ENCODE data around the gene CGNL1.

CGNL1 gene

GRCh38 chr15:57586661-57587424, 210.5 kb downstream of the CGNL1 start:
- no peak overlapping the region for H3K4me3 ChIP-seq (ENCODE audit: low read depth, low read length)
- DNase-seq (ENCODE audit: low read depth) = no peak
- TF ChIP-seq, protein P1, sequence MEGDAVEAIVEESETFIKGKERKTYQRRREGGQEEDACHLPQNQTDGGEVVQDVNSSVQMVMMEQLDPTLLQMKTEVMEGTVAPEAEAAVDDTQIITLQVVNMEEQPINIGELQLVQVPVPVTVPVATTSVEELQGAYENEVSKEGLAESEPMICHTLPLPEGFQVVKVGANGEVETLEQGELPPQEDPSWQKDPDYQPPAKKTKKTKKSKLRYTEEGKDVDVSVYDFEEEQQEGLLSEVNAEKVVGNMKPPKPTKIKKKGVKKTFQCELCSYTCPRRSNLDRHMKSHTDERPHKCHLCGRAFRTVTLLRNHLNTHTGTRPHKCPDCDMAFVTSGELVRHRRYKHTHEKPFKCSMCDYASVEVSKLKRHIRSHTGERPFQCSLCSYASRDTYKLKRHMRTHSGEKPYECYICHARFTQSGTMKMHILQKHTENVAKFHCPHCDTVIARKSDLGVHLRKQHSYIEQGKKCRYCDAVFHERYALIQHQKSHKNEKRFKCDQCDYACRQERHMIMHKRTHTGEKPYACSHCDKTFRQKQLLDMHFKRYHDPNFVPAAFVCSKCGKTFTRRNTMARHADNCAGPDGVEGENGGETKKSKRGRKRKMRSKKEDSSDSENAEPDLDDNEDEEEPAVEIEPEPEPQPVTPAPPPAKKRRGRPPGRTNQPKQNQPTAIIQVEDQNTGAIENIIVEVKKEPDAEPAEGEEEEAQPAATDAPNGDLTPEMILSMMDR (IDR thresholded peaks at IDR 0.05; ENCODE audit: control insufficient read depth, extremely low read depth, insufficient read depth) = no peak

DNA sequence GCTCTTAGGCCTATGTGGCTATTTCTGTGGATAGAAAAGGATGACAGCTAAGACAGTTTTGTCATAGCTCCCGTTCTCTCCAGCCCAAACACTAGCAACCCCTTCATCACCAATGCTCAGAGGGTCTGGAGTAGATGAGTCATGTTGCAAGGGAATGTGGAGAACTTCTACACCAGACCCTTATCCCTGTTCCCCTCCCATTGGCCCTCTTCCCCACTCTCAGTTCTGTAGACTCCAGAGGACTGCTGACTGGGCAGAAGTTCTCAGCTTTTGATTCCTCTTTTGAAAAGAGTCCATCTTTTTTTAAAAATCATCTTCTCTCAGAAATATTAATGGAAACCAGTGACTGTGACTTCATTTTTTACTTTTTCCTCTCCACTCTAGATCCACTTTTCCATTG, 213.0 kb downstream of the CGNL1 start:
- DNase-seq (ENCODE audit: low read depth) = no peak
- TF ChIP-seq, protein P1 (IDR thresholded peaks at IDR 0.05; ENCODE audit: control insufficient read depth, extremely low read depth, insufficient read depth) = no peak
- H3K4me3 ChIP-seq (ENCODE audit: low read depth, low read length) = no peak overlapping the region

- no peak for DNase-seq (ENCODE audit: low read depth)
- H3K4me3 ChIP-seq (ENCODE audit: low read depth, low read length) = no peak overlapping the region
- TF ChIP-seq, protein P1 (IDR thresholded peaks at IDR 0.05; ENCODE audit: control insufficient read depth, extremely low read depth, insufficient read depth) = no peak
Observed at GRCh38 chr15:57589754-57590153, 213.4 kb downstream of the CGNL1 start.

DNA sequence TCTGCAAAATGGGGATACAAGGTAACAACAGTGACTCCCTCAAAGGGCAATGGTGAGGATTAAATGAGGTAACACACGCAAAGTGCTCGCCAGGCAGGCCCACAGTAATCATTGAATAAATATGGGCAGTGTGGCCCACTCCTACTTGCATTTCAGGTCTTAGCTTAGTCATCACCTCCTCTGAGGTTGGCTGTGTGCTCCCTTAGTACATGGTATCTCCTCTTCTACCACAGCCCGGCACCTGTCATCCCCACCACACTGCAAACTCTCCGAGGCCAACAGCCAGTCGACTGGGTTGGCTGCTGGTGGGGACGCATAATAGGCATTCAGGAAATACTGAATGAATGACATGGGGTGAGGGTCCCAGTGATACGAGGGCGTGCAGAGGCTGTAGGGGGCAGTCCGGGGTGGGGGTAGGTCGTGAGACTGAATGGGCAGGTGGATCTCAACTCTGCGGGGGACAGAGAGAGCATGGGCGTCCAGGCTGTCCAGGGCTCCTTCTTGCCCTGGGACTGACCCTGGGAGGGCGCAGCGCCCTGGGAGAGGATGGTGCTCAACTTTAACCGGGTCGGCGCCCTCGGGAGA, 215.0 kb downstream of the CGNL1 start:
- H3K4me3 ChIP-seq (ENCODE audit: low read depth, low read length) = peak overlapping the region; percentile 52
- TF ChIP-seq, protein P1 (IDR thresholded peaks at IDR 0.05; ENCODE audit: control insufficient read depth, extremely low read depth, insufficient read depth) = no peak
- no peak for DNase-seq (ENCODE audit: low read depth)

- TF ChIP-seq, protein P1 (IDR thresholded peaks at IDR 0.05; ENCODE audit: control insufficient read depth, extremely low read depth, insufficient read depth) = no peak
- no peak for DNase-seq (ENCODE audit: low read depth)
- peak within 1 kb of the TSS; percentile 52 for H3K4me3 ChIP-seq (ENCODE audit: low read depth, low read length)
Observed at GRCh38 chr15:57591822-57592367, 215.6 kb downstream of the CGNL1 start, which contains the start of gene MYZAP. MYZAP (plus strand) TSS chr15:57591904; CDS start chr15:57592035, 131 bp downstream.

- DNase-seq (ENCODE audit: low read depth) = no peak
- peak overlapping the region; percentile 52 for H3K4me3 ChIP-seq (ENCODE audit: low read depth, low read length)
- TF ChIP-seq, protein P1 (IDR thresholded peaks at IDR 0.05; ENCODE audit: control insufficient read depth, extremely low read depth, insufficient read depth) = no peak
Observed at GRCh38 chr15:57592426-57592825, 216.1 kb downstream of the CGNL1 start.
